ENCODE data around the gene TRAIP. TPM values are rescaled to one million over a fixed set of nuclear protein-coding genes. Genes with fewer than 3 reads are reported as not detected.

The TRAIP gene
- total RNA-seq, 4 donors from 2014 or later: 1.5 to 12.2 (median 2.8) TPM

DNA sequence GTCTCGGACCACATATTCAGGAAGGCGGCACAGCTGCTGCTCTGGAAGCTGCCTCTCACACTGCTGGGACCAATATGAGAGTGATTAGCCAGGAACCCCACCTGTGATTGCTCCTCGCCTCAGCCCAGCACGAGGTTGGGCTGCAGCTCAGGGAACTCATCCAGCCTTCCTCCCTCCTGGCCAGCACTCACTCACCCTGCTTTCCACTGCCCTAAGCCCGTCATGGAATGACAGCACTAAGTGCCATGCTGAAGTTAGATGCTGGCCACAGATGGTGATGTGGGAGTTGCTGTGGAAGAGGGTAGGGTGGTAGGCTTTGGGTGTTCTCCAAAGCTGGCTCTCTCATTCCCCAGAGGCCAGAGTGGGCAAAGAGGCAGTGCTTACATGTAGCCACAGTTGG is 40.0 kb upstream of the TRAIP start:
- 75 to 85% methylated on average over 4 to 5 of the region's 5 CpGs for WGBS, 2 donors
- Histone ChIP-seq H3K36me3 (peaks cover 0 to 5% (median 0%) of the 10 kb centered on the region in 3 donors), H3K4me3 (no peak overlapping the region), H3K27me3 (no peaks in the 10 kb centered on the region), H3K9me3 (no peaks in the 10 kb centered on the region), H3K4me1 (no peaks in the 10 kb centered on the region), H3K27ac (no peak overlapping the region)
- TF ChIP-seq, protein P1, sequence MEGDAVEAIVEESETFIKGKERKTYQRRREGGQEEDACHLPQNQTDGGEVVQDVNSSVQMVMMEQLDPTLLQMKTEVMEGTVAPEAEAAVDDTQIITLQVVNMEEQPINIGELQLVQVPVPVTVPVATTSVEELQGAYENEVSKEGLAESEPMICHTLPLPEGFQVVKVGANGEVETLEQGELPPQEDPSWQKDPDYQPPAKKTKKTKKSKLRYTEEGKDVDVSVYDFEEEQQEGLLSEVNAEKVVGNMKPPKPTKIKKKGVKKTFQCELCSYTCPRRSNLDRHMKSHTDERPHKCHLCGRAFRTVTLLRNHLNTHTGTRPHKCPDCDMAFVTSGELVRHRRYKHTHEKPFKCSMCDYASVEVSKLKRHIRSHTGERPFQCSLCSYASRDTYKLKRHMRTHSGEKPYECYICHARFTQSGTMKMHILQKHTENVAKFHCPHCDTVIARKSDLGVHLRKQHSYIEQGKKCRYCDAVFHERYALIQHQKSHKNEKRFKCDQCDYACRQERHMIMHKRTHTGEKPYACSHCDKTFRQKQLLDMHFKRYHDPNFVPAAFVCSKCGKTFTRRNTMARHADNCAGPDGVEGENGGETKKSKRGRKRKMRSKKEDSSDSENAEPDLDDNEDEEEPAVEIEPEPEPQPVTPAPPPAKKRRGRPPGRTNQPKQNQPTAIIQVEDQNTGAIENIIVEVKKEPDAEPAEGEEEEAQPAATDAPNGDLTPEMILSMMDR (IDR thresholded peaks at IDR 0.05): no peak
- TF ChIP-seq POLR2A (IDR thresholded peaks at IDR 0.05) (no peak), EP300 (IDR thresholded peaks at IDR 0.05) (no peak)
- DNase-seq (ENCODE audit: low spot score in 2 of 2): no peak

DNA sequence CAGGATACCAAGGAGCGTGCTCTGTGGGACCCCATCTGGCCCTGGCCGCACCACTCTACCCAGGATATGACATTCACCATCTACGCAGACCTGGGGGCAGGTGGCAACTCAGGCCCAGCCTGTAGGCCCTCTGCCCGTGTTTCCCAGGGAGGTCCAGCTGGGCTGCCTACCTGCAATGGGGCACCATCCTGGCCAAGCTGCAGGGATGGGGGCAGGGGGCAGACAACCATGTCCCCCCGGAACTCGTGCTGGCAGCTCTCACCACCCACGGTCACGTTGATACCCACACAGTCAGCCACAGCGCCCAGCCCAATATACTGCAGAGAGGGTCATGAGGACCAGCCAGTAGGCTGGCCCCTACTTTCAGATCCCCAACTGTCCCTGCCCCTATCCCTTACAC is 39.4 kb upstream of the TRAIP start:
- no peak overlapping the region for H3K27ac ChIP-seq
- H3K4me3 ChIP-seq: no peak overlapping the region
- peaks cover 0 to 5% (median 0%) of the 10 kb centered on the region in 3 donors for H3K36me3 ChIP-seq
- TF ChIP-seq POLR2A (IDR thresholded peaks at IDR 0.05): no peak
- TF ChIP-seq EP300 (IDR thresholded peaks at IDR 0.05): no peak
- TF ChIP-seq, protein P1 (IDR thresholded peaks at IDR 0.05): no peak
- H3K27me3 ChIP-seq: no peaks in the 10 kb centered on the region
- WGBS, 2 donors: 84 to 93% methylated on average over 7 to 9 of the region's 9 CpGs
- DNase-seq (ENCODE audit: low spot score in 2 of 2): no peak
- no peaks in the 10 kb centered on the region for H3K4me1 ChIP-seq
- H3K9me3 ChIP-seq: no peaks in the 10 kb centered on the region

DNA sequence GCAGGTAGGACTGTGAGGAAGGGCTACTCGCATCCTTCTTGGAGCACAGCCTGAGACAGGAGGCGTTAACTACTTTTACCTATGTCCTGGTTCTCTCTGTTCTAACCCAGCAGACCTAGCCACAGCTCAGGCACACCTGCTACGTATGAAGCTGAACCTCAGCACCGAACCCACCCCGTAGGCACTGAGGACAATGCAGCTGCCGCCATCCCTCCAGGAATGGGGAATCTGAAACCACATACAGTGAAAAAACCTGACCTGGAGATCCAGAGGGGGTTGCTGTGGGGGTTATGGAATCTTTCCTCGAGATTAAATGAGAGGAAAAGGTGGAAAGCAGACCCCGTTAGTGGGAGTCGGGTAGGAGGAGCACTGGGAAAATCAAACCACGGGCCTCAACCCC is 32.9 kb upstream of the TRAIP start:
- H3K4me3 ChIP-seq: no peak overlapping the region
- WGBS, 2 donors: 68 to 75% methylated on average over 10 of the region's 10 CpGs
- DNase-seq (ENCODE audit: low spot score in 2 of 2): no peak
- no peaks in the 10 kb centered on the region for H3K9me3 ChIP-seq
- TF ChIP-seq, protein P1 (IDR thresholded peaks at IDR 0.05): no peak
- H3K27ac ChIP-seq: no peak overlapping the region
- no peaks in the 10 kb centered on the region for H3K4me1 ChIP-seq
- no peaks in the 10 kb centered on the region for H3K27me3 ChIP-seq
- H3K36me3 ChIP-seq: no peaks in the 10 kb centered on the region

DNA sequence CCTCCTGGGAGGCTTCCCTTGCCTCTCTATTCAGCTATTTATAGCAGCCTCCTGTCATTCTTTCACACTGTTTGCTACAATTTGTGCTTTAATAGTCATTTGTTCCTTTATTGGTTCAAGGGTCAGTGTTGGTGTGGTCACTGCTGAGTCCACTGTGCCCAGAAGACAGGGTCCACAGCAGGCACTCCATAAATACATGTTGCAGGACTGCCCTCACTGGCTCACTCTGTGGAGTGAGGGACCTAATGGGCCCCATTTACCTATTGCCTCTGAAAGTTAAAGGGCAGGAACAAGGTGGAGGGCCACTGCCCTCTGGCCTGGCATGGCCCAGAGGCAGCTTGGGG is 30.5 kb upstream of the TRAIP start:
- Histone ChIP-seq H3K27me3 (no peaks in the 10 kb centered on the region), H3K36me3 (no peaks in the 10 kb centered on the region), H3K4me3 (no peak overlapping the region), H3K9me3 (no peaks in the 10 kb centered on the region), H3K27ac (no peak overlapping the region), H3K4me1 (peaks cover 0 to 8% (median 0%) of the 10 kb centered on the region in 4 donors)
- no peak for DNase-seq (ENCODE audit: low spot score in 2 of 2)
- TF ChIP-seq, protein P1 (IDR thresholded peaks at IDR 0.05): no peak
- TF ChIP-seq POLR2A (IDR thresholded peaks at IDR 0.05): no peak
- no peak for TF ChIP-seq EP300 (IDR thresholded peaks at IDR 0.05)

DNA sequence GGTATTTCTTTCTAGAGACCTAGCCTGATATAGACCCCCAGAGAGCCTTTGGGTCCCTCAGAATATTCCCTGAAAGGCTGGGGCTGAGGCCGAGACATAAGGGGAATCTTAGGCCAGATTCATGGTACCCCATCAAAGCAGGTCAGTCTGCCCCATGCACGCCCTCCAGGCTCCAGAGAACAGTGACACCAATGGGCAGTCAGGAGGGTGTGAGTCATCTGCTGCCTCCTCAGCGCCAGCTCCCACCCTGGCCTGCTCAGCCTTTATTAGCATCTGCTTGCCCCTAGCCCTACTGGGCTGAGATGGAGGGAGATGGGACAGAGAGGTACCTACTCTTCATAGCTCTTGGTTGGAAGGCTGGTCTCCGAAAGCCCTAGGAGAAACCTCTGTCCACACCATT is 27.6 kb upstream of the TRAIP start:
- no peaks in the 10 kb centered on the region for H3K9me3 ChIP-seq
- H3K4me1 ChIP-seq: peaks cover 0 to 21% (median 0%) of the 10 kb centered on the region in 4 donors
- TF ChIP-seq POLR2A (IDR thresholded peaks at IDR 0.05) (no peak), EP300 (IDR thresholded peaks at IDR 0.05) (no peak)
- TF ChIP-seq, protein P1 (IDR thresholded peaks at IDR 0.05): no peak
- no peak for DNase-seq (ENCODE audit: low spot score in 2 of 2)
- H3K27ac ChIP-seq: no peak overlapping the region
- 83 to 89% methylated on average over 4 of the region's 4 CpGs for WGBS, 2 donors
- H3K36me3 ChIP-seq: no peaks in the 10 kb centered on the region
- H3K4me3 ChIP-seq: no peak overlapping the region
- no peaks in the 10 kb centered on the region for H3K27me3 ChIP-seq

Data from tibial nerve (tissue), 4 donors.